Stimulated activated CD4-positive, alpha-beta T cell treated with anti-CD3 and anti-CD28 coated beads, Interleukin-1b, Interleukin-23, amount 100 ng/mL, for 24 hours (primary cell): ENCODE results near the gene SPEG.

Experiments used
- DNase-seq, 4 experiments: peaks; one replicate each; pipeline ENCODE4 v3.0.0-alpha.2; 2020; ENCODE audit warnings: low read depth in 4 of 4, low spot score in 1 of 4

SPEG gene

DNA sequence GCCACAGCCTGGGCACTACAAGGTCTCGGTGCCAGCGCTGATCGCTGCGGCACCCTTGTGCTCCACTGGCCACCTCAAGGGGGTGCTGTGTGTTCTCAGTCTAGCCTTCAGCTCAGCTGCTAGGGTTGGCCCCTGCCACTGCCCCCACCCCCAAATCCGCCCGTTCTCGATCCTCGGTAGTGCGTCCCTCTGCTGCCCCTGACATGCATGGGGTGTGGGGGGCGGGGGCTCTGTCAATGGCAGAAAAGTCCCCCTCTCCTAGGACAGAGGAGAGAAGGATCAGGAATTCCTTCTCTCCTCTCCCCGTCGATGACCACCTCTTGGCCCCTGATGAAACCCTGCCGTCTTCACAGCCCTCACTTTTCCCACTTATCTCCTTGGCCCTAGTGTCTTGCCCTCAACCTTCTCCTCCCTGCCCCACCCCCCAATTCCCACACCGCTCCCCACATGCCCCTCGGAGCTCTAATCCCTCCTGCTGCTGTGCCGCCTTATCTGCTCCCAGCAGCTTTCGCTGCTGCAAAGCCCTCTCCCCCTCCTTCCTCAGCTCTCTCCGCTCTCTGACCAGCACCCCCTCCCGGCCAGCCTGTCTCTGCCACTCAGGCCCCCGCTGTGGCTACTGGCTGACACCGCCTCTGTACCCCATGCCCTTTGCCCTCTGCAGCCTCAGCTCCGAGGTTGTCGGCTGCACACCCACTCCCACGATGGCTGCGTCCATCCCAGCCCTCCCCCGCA is 75.3 kb downstream of the SPEG start:
- DNase-seq: peak in 2 of 4 experiments; percentile 36 to 39

DNA sequence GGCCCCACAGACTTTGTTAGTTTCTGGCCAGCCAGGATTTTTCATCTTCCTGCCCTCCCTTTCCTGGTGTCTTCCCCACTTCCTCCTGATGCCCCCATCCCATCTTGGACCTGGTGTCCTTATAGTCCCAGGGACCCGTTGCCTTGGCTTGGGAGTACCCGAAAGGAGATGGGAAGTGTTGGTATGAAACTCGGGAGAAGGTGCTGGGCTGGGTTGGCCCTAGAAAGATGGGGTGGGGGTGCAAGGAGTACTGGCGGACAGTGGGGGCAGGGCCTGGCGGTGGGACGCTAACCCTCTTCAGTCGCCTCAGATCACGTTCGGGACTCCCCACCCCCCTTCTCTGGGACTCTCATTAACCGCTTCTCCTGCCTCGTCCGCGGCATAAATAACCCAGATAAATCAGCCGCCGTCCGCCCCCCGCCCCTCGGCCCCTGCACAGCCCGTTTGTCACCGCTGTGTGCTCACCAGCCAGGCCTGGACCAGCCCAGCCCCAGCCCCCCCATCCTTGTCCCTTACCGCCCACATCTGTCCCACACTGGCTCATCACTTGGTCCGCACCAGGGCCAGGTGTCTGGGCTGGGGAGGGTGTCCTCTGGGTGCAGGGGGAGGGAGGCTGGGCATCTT is 76.0 kb downstream of the SPEG start:
- no peak for DNase-seq

DNA sequence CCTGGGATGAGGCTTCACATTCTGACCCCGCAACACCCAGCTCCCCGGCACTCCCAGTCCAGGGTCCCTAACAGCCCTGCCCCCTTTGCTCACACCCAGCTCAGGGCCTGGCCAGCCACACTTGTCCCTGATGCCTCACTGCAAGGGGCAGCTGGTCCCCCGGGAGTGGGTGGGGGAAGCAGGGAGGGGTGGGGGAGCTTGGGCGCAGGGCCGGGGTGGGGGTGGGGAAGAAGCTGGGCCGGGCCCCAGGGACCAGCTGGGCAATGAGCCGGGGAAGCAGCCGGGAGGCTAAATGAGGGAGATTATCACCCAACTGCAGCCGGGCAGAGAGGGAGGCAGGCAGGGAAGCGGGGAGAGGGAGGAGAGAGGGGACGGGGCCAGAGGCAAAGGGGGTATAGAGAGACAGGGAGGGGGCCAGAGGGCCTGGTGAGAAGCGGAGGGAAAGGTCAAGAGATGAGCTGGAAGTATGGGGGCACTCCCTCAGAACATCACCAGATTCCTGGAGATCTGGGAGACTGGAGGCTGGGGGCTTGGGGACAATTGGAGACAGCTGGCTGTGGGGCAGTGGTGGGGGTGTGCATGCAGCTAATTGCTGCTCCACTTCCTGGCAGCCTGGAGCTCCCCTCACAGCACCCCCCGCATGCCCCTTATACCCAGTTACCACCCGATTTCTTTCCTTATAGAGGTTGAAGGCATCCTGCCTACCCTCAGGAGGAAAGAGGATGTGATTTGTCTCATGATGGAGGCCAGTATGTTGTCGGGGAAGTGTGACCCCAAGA is 77.1 kb downstream of the SPEG start:
- DNase-seq: no peak

DNA sequence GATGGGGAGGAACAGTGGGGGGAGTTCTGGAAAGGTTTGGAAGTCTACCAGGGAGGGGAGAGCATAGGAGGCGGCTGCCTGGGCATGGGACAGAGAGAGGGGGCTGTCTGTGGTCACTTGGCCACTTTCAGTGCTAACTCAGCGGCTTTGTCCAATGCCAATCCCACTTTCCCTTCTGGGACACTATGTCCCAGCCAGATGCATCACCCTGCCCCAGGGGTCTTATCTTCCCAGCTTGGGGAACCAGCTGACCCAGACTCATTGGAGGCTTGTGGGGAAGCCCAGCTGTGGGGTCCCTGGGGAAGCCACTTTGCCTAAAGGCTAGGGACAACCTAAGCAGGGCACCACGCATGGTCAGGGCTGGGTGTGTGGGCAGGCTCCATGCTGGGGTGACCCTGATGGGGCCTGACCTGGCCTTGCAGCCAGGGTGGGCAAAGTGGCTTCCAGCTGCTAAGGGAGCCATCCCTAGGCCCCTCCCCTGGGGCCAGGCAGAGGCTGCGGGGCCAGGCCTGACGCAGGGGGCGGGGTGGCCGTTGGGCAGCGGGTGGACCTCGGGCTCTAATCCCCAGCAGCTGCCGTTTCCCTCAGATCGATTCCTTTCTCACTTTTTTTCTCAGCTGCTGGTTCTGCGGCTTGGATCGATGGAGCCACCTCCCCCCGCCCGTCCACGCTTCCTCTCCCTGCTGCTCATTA is 78.0 kb downstream of the SPEG start:
- DNase-seq: no peak

- DNase-seq: no peak
Measured at GRCh38 chr2:219513787-219514186, 79.1 kb downstream of the SPEG start.

DNA sequence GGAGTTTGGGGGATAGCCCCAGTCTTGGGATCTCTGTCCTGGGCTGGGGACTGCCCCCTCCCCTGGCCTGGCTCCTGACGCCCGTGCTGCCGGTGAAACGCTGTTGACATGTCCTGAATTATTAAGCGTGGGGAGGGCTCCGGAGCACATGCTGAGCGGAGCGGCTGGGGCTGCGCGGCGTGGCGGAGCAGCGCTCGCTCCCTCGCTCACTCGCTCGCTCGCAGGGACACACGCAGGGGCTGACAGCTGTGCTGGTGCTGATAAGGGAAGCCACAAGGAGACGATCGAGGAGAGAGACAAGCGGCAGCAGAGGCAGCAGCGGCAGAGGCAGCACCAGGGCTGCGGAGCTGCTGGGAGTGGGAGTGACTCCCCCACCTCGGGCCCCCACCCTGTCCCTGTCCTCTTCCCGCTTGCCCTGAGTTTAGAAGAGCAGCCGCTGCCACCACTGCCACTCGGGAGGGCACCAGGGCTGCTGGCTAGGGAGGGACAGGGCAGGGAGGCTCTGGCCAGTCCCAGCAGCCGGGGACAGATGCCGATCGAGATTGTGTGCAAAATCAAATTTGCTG is 79.6 kb downstream of the SPEG start, which contains the start of gene ASIC4:
Gene ASIC4 (plus strand): TSS at position 287 of the 566 bp plus-strand sequence. CDS start 243 bp downstream, at position 530.
- no peak for DNase-seq

- no peak for DNase-seq
Measured at GRCh38 chr2:219514836-219515235, 80.2 kb downstream of the SPEG start.

- DNase-seq: no peak
Measured at GRCh38 chr2:219515874-219516629, 81.4 kb downstream of the SPEG start.

GRCh38 chr2:219516888-219517287 is 82.2 kb downstream of the SPEG start:
- no peak for DNase-seq

DNA sequence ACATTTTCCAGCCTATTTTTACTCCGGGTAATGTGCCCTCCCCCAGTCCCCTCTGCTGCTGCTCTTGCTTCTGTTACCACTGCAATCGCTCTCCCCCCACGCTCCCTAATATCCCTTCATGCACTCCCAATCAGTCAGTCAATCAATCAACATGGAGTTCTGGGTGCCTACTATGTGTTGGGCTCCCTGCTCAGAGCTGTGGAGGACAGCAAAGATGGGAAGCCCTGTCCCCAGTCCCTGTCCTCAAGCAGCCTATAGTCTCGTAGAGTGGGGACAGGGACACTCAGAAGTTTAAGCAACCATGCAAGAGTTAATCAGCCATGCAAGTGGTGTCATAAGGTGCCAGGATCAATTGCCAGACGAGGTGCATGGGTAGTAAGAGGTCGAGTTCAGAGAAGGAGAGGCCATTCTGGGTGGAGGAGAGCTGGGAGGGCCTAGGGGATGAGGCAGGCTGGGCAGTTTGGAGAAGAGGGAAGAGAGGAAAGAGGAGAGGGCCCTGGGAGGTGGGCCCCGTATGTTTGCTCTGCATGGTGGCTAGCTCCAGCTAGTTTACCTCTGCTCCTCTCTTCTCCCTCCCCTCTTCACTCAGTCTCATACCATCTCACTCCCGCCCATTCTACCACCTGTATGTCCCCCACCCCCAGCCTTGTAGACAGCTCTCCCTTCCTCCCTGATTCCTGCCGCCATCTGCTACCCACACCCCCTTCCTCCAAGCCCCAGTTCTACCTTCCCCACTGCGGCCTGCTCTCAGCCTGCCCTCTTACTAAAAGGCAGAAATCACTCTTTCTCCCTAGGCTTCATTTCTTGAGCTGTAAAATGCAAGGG is 83.5 kb downstream of the SPEG start:
- no peak for DNase-seq

DNA sequence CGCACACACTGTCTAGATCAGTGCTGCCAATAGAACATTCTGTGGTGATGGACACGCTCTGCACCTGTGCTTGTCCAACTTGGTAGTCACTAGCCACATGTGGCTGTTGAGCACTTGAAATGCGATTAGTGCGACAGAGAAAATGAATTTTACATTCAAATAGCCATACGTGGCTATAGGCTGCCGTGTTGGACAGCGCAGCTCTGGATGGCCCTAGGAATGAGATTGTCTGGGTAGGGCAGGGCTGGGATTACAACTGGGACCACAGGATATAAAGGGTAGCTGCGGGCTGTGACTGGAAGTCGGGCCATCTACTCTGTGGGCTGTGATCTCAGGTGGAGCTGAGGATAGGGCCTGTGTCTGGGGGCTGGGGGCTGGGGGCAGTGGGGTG is 84.9 kb downstream of the SPEG start:
- no peak for DNase-seq

DNA sequence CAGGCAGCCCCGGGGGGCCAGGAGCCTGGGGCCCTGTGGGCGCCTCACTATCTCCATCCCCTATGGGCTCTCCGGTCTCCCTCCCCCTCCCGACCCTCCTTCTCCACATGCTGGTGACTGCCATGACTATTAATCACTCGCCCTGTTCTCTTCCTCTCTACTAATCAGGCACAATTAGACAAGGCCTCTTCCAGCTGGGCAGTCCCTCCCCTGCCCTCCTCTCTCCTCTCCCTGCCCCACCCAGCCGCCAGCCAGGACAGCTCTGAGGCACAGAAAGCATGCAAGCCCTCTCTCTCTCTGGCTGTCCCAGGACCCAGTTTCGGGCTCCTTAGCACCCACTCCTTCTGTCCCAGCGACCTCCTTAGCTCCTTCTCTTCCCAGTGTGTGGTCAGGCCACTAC is 85.4 kb downstream of the SPEG start:
- no peak for DNase-seq

GRCh38 chr2:219521066-219521880 is 86.6 kb downstream of the SPEG start:
- DNase-seq: no peak

- DNase-seq: no peak
Measured at GRCh38 chr2:219522111-219523030, 87.7 kb downstream of the SPEG start.

DNA sequence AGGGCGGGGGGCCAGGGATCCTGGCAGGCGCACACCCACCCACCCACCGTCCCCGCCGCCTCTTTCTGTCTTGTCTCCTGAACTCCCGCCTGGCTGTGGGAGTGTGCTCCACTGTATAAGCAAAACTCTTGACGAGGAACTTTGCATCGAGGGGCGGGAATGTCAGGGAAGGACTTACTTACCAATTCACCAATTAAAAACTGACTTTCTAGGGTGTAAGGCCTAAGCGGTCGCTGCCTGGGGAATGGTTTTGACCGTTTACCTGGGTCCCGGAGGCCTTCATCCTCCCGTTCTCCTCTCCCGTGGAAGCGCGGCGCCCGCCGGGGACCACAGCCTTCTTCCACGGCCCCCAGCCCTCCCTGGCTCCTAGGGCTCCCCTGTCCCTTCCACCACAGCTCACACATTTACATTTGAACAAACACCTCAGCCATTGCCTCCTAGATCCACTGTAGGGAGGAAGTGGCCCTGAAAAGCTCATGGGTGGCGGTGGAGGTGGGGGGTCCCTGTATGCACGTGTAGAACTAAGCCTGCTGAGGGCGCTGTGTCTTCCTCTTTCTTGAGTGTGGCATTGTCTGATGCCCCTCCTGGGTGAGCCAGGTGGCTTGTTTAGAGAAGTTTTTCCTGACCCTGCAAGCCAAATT is 88.5 kb downstream of the SPEG start:
- no peak for DNase-seq

DNA sequence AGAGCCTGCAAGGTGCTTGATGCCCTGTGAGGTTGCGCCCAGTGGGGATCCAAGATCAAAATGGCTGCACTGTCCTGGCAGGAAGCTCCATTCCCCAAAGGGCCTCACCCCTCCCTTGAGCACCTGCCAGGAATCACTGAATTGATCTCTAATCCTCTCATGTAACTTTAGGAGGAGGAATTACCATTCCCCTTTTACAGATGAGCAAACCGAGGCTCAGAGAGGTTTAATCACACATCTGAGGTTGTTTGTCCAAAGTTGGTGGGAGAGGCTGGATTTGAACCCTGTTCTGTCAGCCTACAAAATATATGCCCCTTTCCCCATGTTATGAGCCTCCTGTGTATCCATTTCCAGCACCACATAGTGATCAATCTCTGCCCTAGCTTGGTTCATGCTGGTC is 90.2 kb downstream of the SPEG start:
- DNase-seq: no peak
